HepG2 (cell line): ENCODE results near the gene ARMC5. TPM values are rescaled to one million over a fixed set of nuclear protein-coding genes. Genes with fewer than 3 reads are reported as not detected.

Source experiments
- ATM ChIP-seq: fragments of 450-650 bp; IDR thresholded peaks from 2 replicates; pipeline ENCODE4 v1.7.1; 2017; ENCODE audit warnings: mild to moderate bottlenecking, borderline replicate concordance
- HBP1 ChIP-seq: IDR thresholded peaks from 2 replicates; pipeline ENCODE4 v1.6.1; 2016; ENCODE audit warnings: low read depth, control low read depth
- IRF9 ChIP-seq: sonication (generic); formaldehyde crosslinking; IDR thresholded peaks from 2 replicates; pipeline ENCODE4 v1.8.0; 2022; ENCODE audit warnings: missing genetic modification reagents, mild to moderate bottlenecking, borderline replicate concordance
- MEIS1 ChIP-seq: sonication (generic); formaldehyde crosslinking; IDR thresholded peaks from 2 replicates; pipeline ENCODE4 v1.9.0; 2021; ENCODE audit warnings: mild to moderate bottlenecking, missing genetic modification reagents, moderate library complexity, borderline replicate concordance
- MYC ChIP-seq: sonication (generic); formaldehyde crosslinking; IDR thresholded peaks from 2 replicates; pipeline ENCODE4 v1.9.0; 2021; ENCODE audit warnings: missing genetic modification reagents, borderline replicate concordance
- NR1H2 ChIP-seq: sonication (generic); formaldehyde crosslinking; IDR thresholded peaks from 2 replicates; pipeline ENCODE4 v1.8.1; 2022; ENCODE audit warnings: low read depth, missing genetic modification reagents, borderline replicate concordance
- PTBP1 ChIP-seq: fragments of 200-400 bp; formaldehyde crosslinking; IDR thresholded peaks from 2 replicates; pipeline ENCODE4 v1.6.1; 2018; ENCODE audit warnings: low read length, low read depth; ENCODE audit not compliant: poor library complexity, severe bottlenecking
- RFX5 ChIP-seq: IDR thresholded peaks from 2 replicates; pipeline ENCODE4 v1.6.1; 2011; ENCODE audit warnings: low read depth, low read length, improper control_type of control experiment
- SIX4 ChIP-seq: sonication (generic); formaldehyde crosslinking; IDR thresholded peaks from 2 replicates; pipeline ENCODE4 v1.4.0; 2020; ENCODE audit warnings: missing genetic modification reagents
- SMAD3 ChIP-seq: sonication (generic); formaldehyde crosslinking; IDR thresholded peaks from 2 replicates; pipeline ENCODE4 v1.4.0; 2020; ENCODE audit warnings: missing genetic modification reagents
- TGIF2 ChIP-seq: IDR thresholded peaks from 2 replicates; pipeline ENCODE4 v1.6.1; 2016; ENCODE audit warnings: control low read depth, missing compliant biosample characterization
- WIZ ChIP-seq: sonication (generic); formaldehyde crosslinking; IDR thresholded peaks from 2 replicates; pipeline ENCODE4 v1.5.1; 2020; ENCODE audit warnings: mild to moderate bottlenecking, missing genetic modification reagents
- ZBTB26 ChIP-seq: IDR thresholded peaks from 2 replicates; pipeline ENCODE4 v1.6.1; 2016; ENCODE audit warnings: missing compliant biosample characterization, missing genetic modification reagents, borderline replicate concordance
- ZHX2 ChIP-seq, 2 experiments: sonication (generic) in 1 of 2; formaldehyde crosslinking in 1 of 2; IDR thresholded peaks; 2 replicates each; pipeline versions ENCODE4 v1.6.1 to v1.9.0; 2014 to 2022; ENCODE audit warnings: antibody characterized with exemption in 1 of 2, borderline replicate concordance in 1 of 2, inconsistent platforms in 1 of 2, low read depth in 1 of 2, missing genetic modification reagents in 1 of 2
- ZNF124 ChIP-seq: sonication (generic); formaldehyde crosslinking; IDR thresholded peaks from 2 replicates; pipeline ENCODE4 v1.4.0; 2020; ENCODE audit warnings: missing genetic modification reagents
- ZNF260 ChIP-seq: sonication (generic); formaldehyde crosslinking; IDR thresholded peaks from 2 replicates; pipeline ENCODE4 v1.4.0; 2020; ENCODE audit warnings: missing genetic modification reagents, low read depth, mild to moderate bottlenecking, borderline replicate concordance
- ZNF367 ChIP-seq: sonication (generic); formaldehyde crosslinking; IDR thresholded peaks from 2 replicates; pipeline ENCODE4 v1.4.0; 2020; ENCODE audit warnings: missing genetic modification reagents, borderline replicate concordance
- ZNF510 ChIP-seq: sonication (generic); formaldehyde crosslinking; IDR thresholded peaks from 2 replicates; pipeline ENCODE4 v1.4.0; 2020; ENCODE audit warnings: low read depth, mild to moderate bottlenecking, missing genetic modification reagents
- polyA plus RNA-seq, 8 experiments: library from polyadenylated mRNA; depleted of rRNA in 3 of 8; stranded (reverse) in 7 of 8; unstranded in 1 of 8; fragments of >200 nt; fragmentation: Illumina TruSeq in 4 of 8; extraction: Trizol in 4 of 8; gene quantifications; 2 replicates each; pipeline versions ENCODE4 v1.2.1 to v1.2.3, GENCODE V29; 2011 to 2016; ENCODE audit warnings: low read depth in 4 of 8, missing spikeins in 1 of 8, mixed read lengths in 1 of 8; ENCODE audit not compliant: insufficient read depth in 1 of 8
- total RNA-seq, 5 experiments: library from RNA; depleted of rRNA; stranded (reverse); fragments of >200 nt; fragmentation: Illumina TruSeq; extraction: Trizol; gene quantifications; 2 replicates each; pipeline ENCODE4 v1.2.3, GENCODE V29; 2016; ENCODE audit warnings: low read depth in 1 of 5

ARMC5 gene
- total and polyA plus RNA-seq, 2 of the 13 experiments (the other 11 are each of a cell fraction or from before 2014, with no cell fraction given), result 10.8 to 22.3 TPM

- TF ChIP-seq IRF9 (CRISPR knock-in tag) (no peak), HBP1 (CRISPR knock-in tag) (no peak), ZNF124 (no peak), ZBTB26 (CRISPR knock-in tag) (no peak; the same call in 1 of the 2 replicates), MEIS1 (CRISPR knock-in tag) (no peak; the same call in 1 of the 2 replicates), TGIF2 (CRISPR knock-in tag) (no peak), PTBP1 (no peak), ZNF260 (no peak), SMAD3 (CRISPR knock-in tag) (no peak), WIZ (no peak), MYC (peak; percentile 93), ZNF510 (CRISPR knock-in tag) (no peak), NR1H2 (CRISPR knock-in tag) (no peak), ZHX2 (IDR thresholded peaks at IDR 0.05; ENCODE audit: low read depth) (no peak), ZHX2 (CRISPR knock-in tag; IDR thresholded peaks at IDR 0.05; ENCODE audit: borderline replicate concordance) (no peak), ATM (no peak), SIX4 (CRISPR knock-in tag) (peak; percentile 28; the same call in 1 of the 2 replicates), RFX5 (no peak), ZNF367 (CRISPR knock-in tag) (no peak)
These were observed 25.3 kb downstream of the ARMC5 start (continued) for GRCh38 chr16:31484491-31485171.
